ENCODE results near the gene SPN. TPM values are rescaled to one million over a fixed set of nuclear protein-coding genes. Genes with fewer than 3 reads are reported as not detected.
"Not testable (repeated sequence)": the region's sequence is repeated elsewhere in the genome, so short reads cannot be mapped to it uniquely, and the experiment has no call there.

SPN gene
- total and polyA plus RNA-seq, 9 donors: 0.42 to 5.1 (median 0.88) TPM

GRCh38 chr16:29705030-29705429, 42.0 kb downstream of the SPN start:
- Histone ChIP-seq H3K27ac (no peak overlapping the region), H3K36me3 (no peaks in the 10 kb centered on the region), H3K4me1 (ENCODE audit: insufficient read depth) (no peaks in the 10 kb centered on the region), H3K27me3 (no peaks in the 10 kb centered on the region), H3K4me3 (no peak overlapping the region), H3K9me3 (no peaks in the 10 kb centered on the region)
- intact Hi-C loops (cut with DNase I): no loop called here
- DNase-seq: no peak
- TF ChIP-seq POLR2A (IDR thresholded peaks at IDR 0.05): no peak
- no peak for TF ChIP-seq CTCF (IDR thresholded peaks at IDR 0.05)
- no peak for TF ChIP-seq EP300 (IDR thresholded peaks at IDR 0.05)
- 50 to 54% (median 51%) methylated on average over 2 of the region's 2 CpGs for WGBS, 3 donors

- 92 to 97% (median 97%) methylated on average over 1 of the region's 1 CpG for WGBS, 3 donors
- intact Hi-C loops (cut with DNase I): not testable (repeated sequence)
Measured at GRCh38 chr16:29707160-29707559, 44.1 kb downstream of the SPN start.

GRCh38 chr16:29708917-29709600, 46.0 kb downstream of the SPN start:
- Histone ChIP-seq H3K27me3 (no peaks in the 10 kb centered on the region), H3K9me3 (no peaks in the 10 kb centered on the region), H3K27ac (no peak overlapping the region), H3K4me3 (no peak overlapping the region), H3K4me1 (ENCODE audit: insufficient read depth) (no peaks in the 10 kb centered on the region), H3K36me3 (no peaks in the 10 kb centered on the region)
- DNase-seq: no peak
- 50 to 74% (median 60%) methylated on average over 16 of the region's 16 CpGs for WGBS, 3 donors
- TF ChIP-seq CTCF (IDR thresholded peaks at IDR 0.05) (no peak), EP300 (IDR thresholded peaks at IDR 0.05) (no peak), POLR2A (IDR thresholded peaks at IDR 0.05) (no peak)
- intact Hi-C loops (cut with DNase I): no loop called here

More at GRCh38 chr16:29707160-29707559, 44.1 kb downstream of the SPN start:
- not testable (repeated sequence) for H3K36me3 ChIP-seq; H3K4me1 ChIP-seq (ENCODE audit: insufficient read depth); DNase-seq; H3K4me3 ChIP-seq; H3K9me3 ChIP-seq; H3K27me3 ChIP-seq; H3K27ac ChIP-seq

GRCh38 chr16:29709657-29710056, 46.6 kb downstream of the SPN start:
- H3K27me3 ChIP-seq; H3K27ac ChIP-seq; DNase-seq; H3K4me1 ChIP-seq (ENCODE audit: insufficient read depth); H3K9me3 ChIP-seq; H3K4me3 ChIP-seq; H3K36me3 ChIP-seq; intact Hi-C loops (cut with DNase I): not testable (repeated sequence)
- WGBS, 3 donors: 50 to 73% (median 58%) methylated on average over 6 of the region's 6 CpGs

GRCh38 chr16:29710227-29711219, 47.5 kb downstream of the SPN start:
- 27 to 30% (median 29%) methylated on average over 17 of the region's 17 CpGs for WGBS, 3 donors
- Histone ChIP-seq H3K9me3 (no peaks in the 10 kb centered on the region), H3K4me3 (no peak overlapping the region), H3K36me3 (no peaks in the 10 kb centered on the region), H3K27me3 (no peaks in the 10 kb centered on the region), H3K27ac (no peak overlapping the region), H3K4me1 (ENCODE audit: insufficient read depth) (no peaks in the 10 kb centered on the region)
- TF ChIP-seq POLR2A (IDR thresholded peaks at IDR 0.05) (no peak), CTCF (IDR thresholded peaks at IDR 0.05) (peak; percentile 32 to 81 (median 76)), EP300 (IDR thresholded peaks at IDR 0.05) (no peak)
- peak in 1 of 5 donors; percentile 45 for DNase-seq
- intact Hi-C loops (cut with DNase I): no loop called here

All from ovary (tissue), 9 donors.